K562 (cell line): ENCODE measurements around the gene ZMPSTE24. TPM values are rescaled to one million over a fixed set of nuclear protein-coding genes. Genes with fewer than 3 reads are reported as not detected.

Experiments used
- ATAC-seq: fragments of 200-7000 bp; cut with Tn5 transposase; 3 replicates; pipeline ENCODE4 v1.9.1; 2020; ENCODE audit warnings: moderate library complexity
- BruUV-seq: library from RNA; stranded (reverse); fragments of 400-500 nt; replicated peaks from 2 replicates; lab custom pipeline; 2021; lab: Mats Ljungman, UMichigan
- CTCF ChIA-PET: fragments of 300-600 bp; formaldehyde crosslinking; extraction: SDS; loops from one replicate; lab custom pipeline; 2021; ENCODE audit warnings: low intra/inter-chr PET ratio; lab: Yijun Ruan, JAX
- POLR2A ChIA-PET: fragments of 300-600, 350-650 bp; sonication (Branson Sonifier 250); formaldehyde crosslinking; extraction: SDS; loops from one replicate; lab custom pipeline; 2021; ENCODE audit warnings: antibody characterized with exemption, inconsistent platforms; lab: Yijun Ruan, JAX
- DNase-seq, 4 experiments: peaks; one replicate each; pipeline versions ENCODE4 v3.0.0 to v3.0.0-alpha.2; 2011 to 2018; ENCODE audit warnings: low spot score in 3 of 4, mixed read lengths in 3 of 4; ENCODE audit errors: extremely low read depth in 1 of 4
- FAIRE-seq: peaks from 2 replicates; lab custom pipeline; 2011; peaks lifted over from hg19 to GRCh38; lab: Jason Lieb, UNC
- H2AFZ ChIP-seq: 2 replicates; pipeline ENCODE4 v1.6.0; 2011; ENCODE audit warnings: low read depth, low read length, control low read depth, inconsistent platforms
- H3K27ac ChIP-seq: fragments of 200-600 bp; 3 replicates; pipeline ENCODE4 v1.8.0; 2011; ENCODE audit warnings: low read depth, mild to moderate bottlenecking, control low read depth, inconsistent platforms, low read length, moderate library complexity, mixed read lengths; ENCODE audit errors: extremely low read depth
- H3K27me3 ChIP-seq, 2 experiments: fragments of 300-600 bp in 1 of 2; 2 replicates in 1 of 2; 3 replicates in 1 of 2; pipeline versions ENCODE4 v1.6.0 to v1.8.0; 2011; ENCODE audit warnings: inconsistent platforms in 2 of 2, low read length in 2 of 2, mild to moderate bottlenecking in 1 of 2, mixed read lengths in 1 of 2, moderate library complexity in 1 of 2; ENCODE audit not compliant: control insufficient read depth in 2 of 2, insufficient read depth in 2 of 2
- H3K36me3 ChIP-seq: fragments of 300-600 bp; 3 replicates; pipeline ENCODE4 v1.8.0; 2011; ENCODE audit warnings: mild to moderate bottlenecking, low read length, inconsistent platforms; ENCODE audit not compliant: control insufficient read depth, insufficient read depth
- H3K4me1 ChIP-seq, 2 experiments: fragments of 200-600 bp in 1 of 2; replicated peaks in 1 of 2; 2 replicates in 1 of 2; 3 replicates in 1 of 2; pipeline versions ENCODE4 v1.5.1 to v1.8.0; 2011; ENCODE audit warnings: inconsistent platforms in 2 of 2, low read length in 2 of 2, mild to moderate bottlenecking in 1 of 2, mixed read lengths in 1 of 2, moderate library complexity in 1 of 2; ENCODE audit not compliant: control insufficient read depth in 2 of 2, insufficient read depth in 2 of 2
- H3K4me2 ChIP-seq: 2 replicates; pipeline ENCODE4 v1.6.1; 2011; ENCODE audit warnings: low read length, control low read depth, inconsistent platforms, mixed read lengths; ENCODE audit not compliant: insufficient read depth
- H3K4me3 ChIP-seq: fragments of 200-600 bp; sonication (generic), shearing (Covaris generic); 2 replicates; pipeline ENCODE4 v1.5.1; 2016; ENCODE audit warnings: control low read depth, inconsistent platforms
- H3K79me2 ChIP-seq: fragments of 200-600 bp; 3 replicates; pipeline ENCODE4 v1.8.0; 2011; ENCODE audit warnings: low read length, inconsistent platforms; ENCODE audit not compliant: control insufficient read depth, insufficient read depth
- H3K9ac ChIP-seq, 2 experiments: 2 replicates each; pipeline versions ENCODE4 v1.6.0 to v1.6.1; 2011; ENCODE audit warnings: low read depth in 2 of 2, low read length in 2 of 2, control low read depth in 1 of 2, inconsistent platforms in 1 of 2, mild to moderate bottlenecking in 1 of 2, mixed read lengths in 1 of 2; ENCODE audit not compliant: insufficient read depth in 1 of 2
- H3K9me1 ChIP-seq: one replicate; pipeline ENCODE4 v1.6.0; 2011; ENCODE audit warnings: inconsistent platforms, mild to moderate bottlenecking, low read length, moderate library complexity; ENCODE audit not compliant: control insufficient read depth, insufficient read depth
- H3K9me3 ChIP-seq: replicated peaks from 2 replicates; pipeline ENCODE4 v1.5.1; 2011; ENCODE audit warnings: low read depth, low read length, inconsistent platforms; ENCODE audit not compliant: control insufficient read depth, insufficient read depth
- H4K20me1 ChIP-seq: replicated peaks from 2 replicates; pipeline ENCODE4 v1.6.1; 2011; ENCODE audit warnings: low read length, inconsistent platforms, mixed read lengths; ENCODE audit not compliant: control insufficient read depth, insufficient read depth
- BCL6 ChIP-seq: fragments of 250-450 bp; sonication (Bioruptor Pico); IDR thresholded peaks from 2 replicates; pipeline ENCODE4 v1.4.0; 2020
- CHD1 ChIP-seq: fragments of 200-600 bp; sonication (generic); IDR thresholded peaks from one replicate; pipeline ENCODE4 v1.6.1; 2012; ENCODE audit warnings: mild to moderate bottlenecking, moderate library complexity, low read length, inconsistent platforms
- E4F1 ChIP-seq: fragments of 250-450 bp; sonication (Bioruptor Pico); IDR thresholded peaks from 2 replicates; pipeline ENCODE4 v1.5.0; 2021; ENCODE audit warnings: mild to moderate bottlenecking, borderline replicate concordance
- ELF1 ChIP-seq: fragments of 200-800 bp; sonication (Bioruptor generic); IDR thresholded peaks from 2 replicates; pipeline ENCODE4 v1.6.1; 2016; ENCODE audit warnings: missing genetic modification characterization, missing compliant biosample characterization
- GATAD2B ChIP-seq: fragments of 450-650 bp; IDR thresholded peaks from 2 replicates; pipeline ENCODE4 v1.6.1; 2017; ENCODE audit warnings: mild to moderate bottlenecking, borderline replicate concordance
- GTF3C2 ChIP-seq: IDR thresholded peaks from 3 replicates; pipeline ENCODE4 v1.6.1; 2011; ENCODE audit warnings: borderline replicate concordance, mild to moderate bottlenecking, moderate library complexity; ENCODE audit not compliant: insufficient read length; ENCODE audit errors: extremely low read depth
- HBP1 ChIP-seq: fragments of 450-650 bp; formaldehyde crosslinking; IDR thresholded peaks from 2 replicates; pipeline ENCODE4 v1.4.0; 2022; ENCODE audit warnings: missing genetic modification characterization
- LCOR ChIP-seq: sonication (generic); formaldehyde crosslinking; IDR thresholded peaks from 2 replicates; pipeline ENCODE4 v1.8.0; 2022; ENCODE audit warnings: mild to moderate bottlenecking, missing genetic modification reagents
- RFX5 ChIP-seq: IDR thresholded peaks from 2 replicates; pipeline ENCODE4 v1.6.1; 2011; ENCODE audit warnings: low read depth, mild to moderate bottlenecking, improper control_type of control experiment, low read length
- SRSF7 ChIP-seq: fragments of 200-400 bp; formaldehyde crosslinking; optimal IDR thresholded peaks from 2 replicates; pipeline ENCODE3; 2017; ENCODE audit warnings: mild to moderate bottlenecking, low read depth, low read length
- ZFPM2 ChIP-seq: fragments of 250-450 bp; sonication (Bioruptor Pico); IDR thresholded peaks from 2 replicates; pipeline ENCODE4 v1.5.1; 2022; ENCODE audit warnings: mild to moderate bottlenecking
- ZNF232 ChIP-seq: sonication (generic); formaldehyde crosslinking; IDR thresholded peaks from 2 replicates; pipeline ENCODE4 v1.8.0; 2022; ENCODE audit warnings: mild to moderate bottlenecking, missing genetic modification reagents
- ZNF740 ChIP-seq, 3 experiments: fragments of 200-800 bp in 1 of 3; sonication (Bioruptor generic) in 1 of 3; sonication (generic) in 1 of 3; formaldehyde crosslinking in 1 of 3; IDR thresholded peaks; 2 replicates each; pipeline versions ENCODE4 v1.6.1 to v1.8.0; 2016 to 2022; ENCODE audit warnings: mild to moderate bottlenecking in 2 of 3, missing compliant biosample characterization in 2 of 3, missing genetic modification characterization in 2 of 3, missing genetic modification reagents in 1 of 3
- WGBS: fragments of 100-300 bp; shearing (Covaris generic); methylation state at CpG from one replicate; pipeline ENCODE4 v1.1.6; 2016; ENCODE audit warnings: low coverage, mixed read lengths; ENCODE audit not compliant: insufficient coverage; ENCODE audit errors: missing lambda C conversion rate; 5-methylcytosine and 5-hydroxymethylcytosine counted together
- in situ Hi-C: fragments of 300-500 bp; cut with MboI; formaldehyde crosslinking; loops from 4 replicates; pipeline ENCODE4 v1.15.0; 2018; ENCODE audit warnings: inconsistent platforms, mixed read lengths
- intact Hi-C: fragments of 100-400 bp; cut with micrococcal nuclease; formaldehyde crosslinking; loops from 2 replicates; pipeline ENCODE4 v1.14.2; 2022
- polyA plus RNA-seq, 8 experiments: library from polyadenylated mRNA; depleted of rRNA in 4 of 8; stranded (reverse) in 5 of 8; unstranded in 3 of 8; fragments of >200 nt; fragmentation: Nextera tagmentation in 2 of 8; fragmentation: Illumina TruSeq in 1 of 8; extraction: Ambion mirVana in 2 of 8; extraction: Trizol in 1 of 8; gene quantifications; 2 replicates each; pipeline versions ENCODE4 v1.2.1 to v1.2.3, GENCODE V29; 2011 to 2014; ENCODE audit warnings: inconsistent platforms in 1 of 8, missing spikeins in 1 of 8
- total RNA-seq, 7 experiments: library from RNA; depleted of rRNA in 6 of 7; stranded (reverse); fragments of >200 nt in 6 of 7; fragmentation: Illumina TruSeq in 2 of 7; extraction: Trizol in 2 of 7; gene quantifications; 2 replicates each; pipeline versions ENCODE4 v1.2.1 to v1.2.3, GENCODE V29; 2011 to 2021; ENCODE audit warnings: low replicate concordance in 1 of 7

The ZMPSTE24 gene
- total and polyA plus RNA-seq, 9 of the 15 experiments (the other 6 are each of a cell fraction or from before 2014, with no cell fraction given) = 30.7 to 75.9 (median 64.3) TPM

GRCh38 chr1:40317394-40318074 is 59.5 kb downstream of the ZMPSTE24 start:
- H4K20me1 ChIP-seq = no peaks in the 10 kb centered on the region
- no peak overlapping the region for H3K9ac ChIP-seq
- H3K36me3 ChIP-seq = no peaks in the 10 kb centered on the region
- no peak overlapping the region for H3K4me2 ChIP-seq
- no peak overlapping the region for H3K27ac ChIP-seq
- H3K27me3 ChIP-seq = no peaks in the 10 kb centered on the region
- in situ Hi-C loops = no loop called here
- no peak for FAIRE-seq
- ChIA-PET POLR2A (interaction anchor here (0.6 to 1.2 kb wide), 3 partner anchors 19 to 156 kb away, joined by 3 to 5 read pairs (median 3); partner anchors contain the start of gene RLF), CTCF (no interaction called here)
- 56% methylated on average over 16 of the region's 21 CpGs for WGBS
- DNase-seq = peak in 1 of 4 experiments; percentile 14
- H3K9me3 ChIP-seq = no peaks in the 10 kb centered on the region
- no peaks in the 10 kb centered on the region for H3K79me2 ChIP-seq
- BruUV-seq = no TSS peak
- no peak overlapping the region for H2AFZ ChIP-seq
- H3K4me3 ChIP-seq = no peak overlapping the region
- intact Hi-C loops = loop anchor here (5.0 kb wide), 1 partner anchor 85 kb away; no protein-coding TSS in a partner anchor
- no peak for ATAC-seq
- peaks cover 28 to 53% of the 10 kb centered on the region in 2 experiments for H3K4me1 ChIP-seq
- H3K9me1 ChIP-seq = no peaks in the 10 kb centered on the region
- TF ChIP-seq RFX5 (no peak), LCOR (no peak), HBP1 (CRISPR knock-in tag) (no peak), GATAD2B (no peak), BCL6 (CRISPR knock-in tag) (no peak), ELF1 (no peak), GTF3C2 (no peak), ZNF232 (CRISPR knock-in tag) (no peak), CHD1 (no peak), ZFPM2 (CRISPR knock-in tag) (no peak), ZNF740 (CRISPR knock-in tag; IDR thresholded peaks at IDR 0.05) (no peak), ZNF740 (tag; IDR thresholded peaks at IDR 0.05) (no peak), E4F1 (CRISPR knock-in tag) (no peak), SRSF7 (no peak)
